Stimulated activated CD8-positive, alpha-beta memory T cell treated with anti-CD3 and anti-CD28 coated beads, Interleukin-4, amount 100 ng/mL, for 1 hour (primary cell): ENCODE results near the gene RPL36A.

Experiments
- DNase-seq, 2 donors: peaks; one replicate each; pipeline ENCODE4 v3.0.0-alpha.2; 2020; ENCODE audit warnings: low read depth in 2 of 2, low spot score in 1 of 2

The RPL36A gene

GRCh38 chrX:101430457-101431078, 39.8 kb downstream of the RPL36A start:
- DNase-seq, result no peak

GRCh38 chrX:101442085-101442484, 51.3 kb downstream of the RPL36A start:
- DNase-seq, result no peak
